ENCODE data around the gene C1orf87.

The C1orf87 gene

GRCh38 chr1:59967780-59968179, 105.8 kb downstream of the C1orf87 start:
- Histone ChIP-seq H3K9me3 (ENCODE audit: insufficient read depth, low read length) (no peaks in the 10 kb centered on the region), H3K36me3 (ENCODE audit: low read length) (no peaks in the 10 kb centered on the region), H2AFZ (ENCODE audit: low read depth, low read length, severe bottlenecking) (no peak overlapping the region), H3K4me2 (ENCODE audit: low read depth, low read length, poor library complexity, severe bottlenecking) (no peak overlapping the region), H3K9ac (ENCODE audit: low read length) (no peak overlapping the region), H3K27me3 (ENCODE audit: low read length) (no peaks in the 10 kb centered on the region), H3F3A (ENCODE audit: insufficient read depth) (no peaks in the 10 kb centered on the region), H3K79me2 (ENCODE audit: insufficient read depth, low read length) (no peaks in the 10 kb centered on the region), H3K4me3 (ENCODE audit: insufficient read depth, low read length, poor library complexity, severe bottlenecking) (no peak overlapping the region), H3K9me2 (replicated peaks; ENCODE audit: insufficient read depth, low read length) (no peaks in the 10 kb centered on the region), H3K27ac (ENCODE audit: low read depth, low read length) (no peak overlapping the region), H4K20me1 (ENCODE audit: low read depth, low read length) (no peaks in the 10 kb centered on the region)
- TF ChIP-seq EZH2phosphoT487 (conservative IDR thresholded peaks at IDR 0.05; ENCODE audit: low read length) (no peak), CTCF (IDR thresholded peaks at IDR 0.05; ENCODE audit: insufficient read depth, low read length, poor library complexity, severe bottlenecking) (no peak)

- H3K9me3 ChIP-seq (ENCODE audit: insufficient read depth, low read length): no peaks in the 10 kb centered on the region
- no peaks in the 10 kb centered on the region for H3K27me3 ChIP-seq (ENCODE audit: low read length)
- H2AFZ ChIP-seq (ENCODE audit: low read depth, low read length, severe bottlenecking): no peak overlapping the region
- H3F3A ChIP-seq (ENCODE audit: insufficient read depth): no peaks in the 10 kb centered on the region
- H3K9me2 ChIP-seq (replicated peaks; ENCODE audit: insufficient read depth, low read length): no peaks in the 10 kb centered on the region
- H3K4me3 ChIP-seq (ENCODE audit: insufficient read depth, low read length, poor library complexity, severe bottlenecking): no peak overlapping the region
- TF ChIP-seq CTCF (IDR thresholded peaks at IDR 0.05; ENCODE audit: insufficient read depth, low read length, poor library complexity, severe bottlenecking): no peak
- no peak for TF ChIP-seq EZH2phosphoT487 (conservative IDR thresholded peaks at IDR 0.05; ENCODE audit: low read length)
- no peak overlapping the region for H3K27ac ChIP-seq (ENCODE audit: low read depth, low read length)
- no peaks in the 10 kb centered on the region for H3K79me2 ChIP-seq (ENCODE audit: insufficient read depth, low read length)
- H3K36me3 ChIP-seq (ENCODE audit: low read length): no peaks in the 10 kb centered on the region
- H4K20me1 ChIP-seq (ENCODE audit: low read depth, low read length): no peaks in the 10 kb centered on the region
- H3K9ac ChIP-seq (ENCODE audit: low read length): no peak overlapping the region
- no peak overlapping the region for H3K4me2 ChIP-seq (ENCODE audit: low read depth, low read length, poor library complexity, severe bottlenecking)
Measured at GRCh38 chr1:59967141-59967697, 106.4 kb downstream of the C1orf87 start.

- Histone ChIP-seq H3F3A (ENCODE audit: insufficient read depth) (no peaks in the 10 kb centered on the region), H3K9me2 (replicated peaks; ENCODE audit: insufficient read depth, low read length) (no peaks in the 10 kb centered on the region), H3K27me3 (ENCODE audit: low read length) (no peaks in the 10 kb centered on the region), H3K4me3 (ENCODE audit: insufficient read depth, low read length, poor library complexity, severe bottlenecking) (no peak overlapping the region), H3K79me2 (ENCODE audit: insufficient read depth, low read length) (no peaks in the 10 kb centered on the region), H3K4me2 (ENCODE audit: low read depth, low read length, poor library complexity, severe bottlenecking) (no peak overlapping the region), H3K36me3 (ENCODE audit: low read length) (no peaks in the 10 kb centered on the region), H3K9me3 (ENCODE audit: insufficient read depth, low read length) (no peaks in the 10 kb centered on the region), H4K20me1 (ENCODE audit: low read depth, low read length) (no peaks in the 10 kb centered on the region), H2AFZ (ENCODE audit: low read depth, low read length, severe bottlenecking) (no peak overlapping the region), H3K27ac (ENCODE audit: low read depth, low read length) (no peak overlapping the region), H3K9ac (ENCODE audit: low read length) (no peak overlapping the region)
- TF ChIP-seq CTCF (IDR thresholded peaks at IDR 0.05; ENCODE audit: insufficient read depth, low read length, poor library complexity, severe bottlenecking) (no peak), EZH2phosphoT487 (conservative IDR thresholded peaks at IDR 0.05; ENCODE audit: low read length) (no peak)
Measured at GRCh38 chr1:59952065-59952464, 121.5 kb downstream of the C1orf87 start.

Data from SU-DHL-6 (cell line).